Muscle layer of colon (tissue), 2 donors: ENCODE data around the gene ORAI2.
"Not testable (repeated sequence)": the region's sequence is repeated elsewhere in the genome, so short reads cannot be mapped to it uniquely, and the experiment has no call there.

ENCODE experiments used
- H3K27ac ChIP-seq: one replicate; pipeline ENCODE4 v1.7.0; 2013; ENCODE audit warnings: low read depth, mild to moderate bottlenecking, low read length, moderate library complexity
- H3K27me3 ChIP-seq, 2 donors: one replicate each; pipeline ENCODE4 v1.7.0; 2013; ENCODE audit warnings: low read length in 2 of 2, mild to moderate bottlenecking in 2 of 2; ENCODE audit not compliant: insufficient read depth in 2 of 2, control insufficient read depth in 1 of 2
- H3K36me3 ChIP-seq: one replicate; pipeline ENCODE4 v1.7.0; 2013; ENCODE audit warnings: mild to moderate bottlenecking, low read length; ENCODE audit not compliant: insufficient read depth
- H3K4me1 ChIP-seq: one replicate; pipeline ENCODE4 v1.7.0; 2013; ENCODE audit warnings: mild to moderate bottlenecking, low read length; ENCODE audit not compliant: insufficient read depth
- H3K4me3 ChIP-seq, 2 donors: one replicate each; pipeline ENCODE4 v1.7.0; 2013; ENCODE audit warnings: low read length in 2 of 2, low read depth in 1 of 2, mild to moderate bottlenecking in 1 of 2, moderate library complexity in 1 of 2
- H3K9ac ChIP-seq: one replicate; pipeline ENCODE4 v1.7.0; 2013; ENCODE audit warnings: low read length
- H3K9me3 ChIP-seq: one replicate; pipeline ENCODE4 v1.7.0; 2013; ENCODE audit warnings: mild to moderate bottlenecking, low read length
- donor health status: abdominal sarcoma.
- donor health status: Adenocarcinoma of cecum.

ORAI2 gene

GRCh38 chr7:102496861-102497260 lies 63.5 kb downstream of the ORAI2 start:
- not testable (repeated sequence) for H3K27ac ChIP-seq, H3K27me3 ChIP-seq, H3K9ac ChIP-seq, H3K36me3 ChIP-seq, H3K9me3 ChIP-seq, H3K4me3 ChIP-seq, H3K4me1 ChIP-seq

GRCh38 chr7:102497308-102497707 lies 63.9 kb downstream of the ORAI2 start:
- not testable (repeated sequence) for H3K27ac ChIP-seq, H3K27me3 ChIP-seq, H3K36me3 ChIP-seq, H3K4me3 ChIP-seq, H3K9ac ChIP-seq, H3K9me3 ChIP-seq, H3K4me1 ChIP-seq

GRCh38 chr7:102498321-102498720 lies 64.9 kb downstream of the ORAI2 start:
- not testable (repeated sequence) for H3K36me3 ChIP-seq, H3K27me3 ChIP-seq, H3K4me3 ChIP-seq, H3K9me3 ChIP-seq, H3K27ac ChIP-seq, H3K4me1 ChIP-seq, H3K9ac ChIP-seq

- H3K4me1 ChIP-seq, H3K27me3 ChIP-seq, H3K27ac ChIP-seq, H3K36me3 ChIP-seq, H3K9ac ChIP-seq, H3K9me3 ChIP-seq, H3K4me3 ChIP-seq: not testable (repeated sequence)
These were observed 69.8 kb downstream of the ORAI2 start for GRCh38 chr7:102503141-102503540.

- not testable (repeated sequence) for H3K27ac ChIP-seq, H3K4me1 ChIP-seq, H3K9ac ChIP-seq, H3K4me3 ChIP-seq, H3K9me3 ChIP-seq, H3K27me3 ChIP-seq, H3K36me3 ChIP-seq
These were observed 72.2 kb downstream of the ORAI2 start for GRCh38 chr7:102505298-102506185.
